ENCODE results near the gene PLEKHA4.

- TF ChIP-seq CTCF (IDR thresholded peaks at IDR 0.05) (no peak), POLR2A (IDR thresholded peaks at IDR 0.05) (no peak)
Measured at GRCh38 chr19:48798937-48799336, 69.5 kb downstream of the PLEKHA4 start.

Data from breast epithelium (tissue), 3 donors.